ENCODE results near the gene TRIM15. TPM values are rescaled to one million over a fixed set of nuclear protein-coding genes. Genes with fewer than 3 reads are reported as not detected.
"Not testable (repeated sequence)": the region's sequence is repeated elsewhere in the genome, so short reads cannot be mapped to it uniquely, and the experiment has no call there.

TRIM15 gene
- polyA plus RNA-seq, 6 donors from 2014 or later = not detected

DNA sequence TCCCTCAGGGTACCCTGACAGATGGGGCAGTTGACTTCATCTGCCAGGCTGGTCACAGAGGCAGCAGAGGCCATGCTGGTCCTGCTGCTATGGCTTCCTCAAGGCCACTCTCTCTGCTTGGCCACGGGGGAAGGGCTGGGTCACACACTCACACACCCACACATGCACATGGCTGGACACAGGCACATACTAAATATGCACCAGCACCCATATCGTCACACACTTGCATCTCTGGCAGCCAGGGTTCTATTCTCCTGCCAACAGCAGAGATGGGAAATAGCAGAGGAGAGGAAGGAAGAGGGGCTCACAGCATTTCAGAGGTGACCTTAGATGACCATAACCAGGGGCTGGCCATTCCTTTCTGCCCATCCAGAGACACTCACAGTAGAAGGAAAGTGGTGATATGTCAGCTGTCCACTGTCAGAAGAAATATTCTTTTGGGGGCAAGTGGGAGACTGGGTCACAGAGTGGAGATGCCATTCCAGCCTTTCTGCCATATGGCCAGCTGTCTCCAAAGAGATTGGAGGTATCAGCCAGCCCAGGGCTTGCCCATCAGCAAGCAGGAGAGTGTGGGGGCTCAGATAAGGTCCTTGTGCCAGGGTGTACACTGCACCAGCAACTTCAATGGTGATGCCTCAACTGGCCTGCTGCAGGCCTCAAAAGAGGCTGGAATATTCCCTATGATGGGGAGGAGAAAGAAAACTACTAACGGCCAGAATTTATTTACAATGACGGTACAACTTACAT, 2.4 kb upstream of the TRIM15 start, which contains the start of gene TRIM10:
TRIM10 (minus strand) TSS at position 427 of the 747 bp plus-strand sequence; CDS start at position 74, 353 bp downstream.
- Mint-ChIP-seq H3K36me3 (no peaks in the 10 kb centered on the region), H3K9me3 (peaks cover 0 to 8% (median 0%) of the 10 kb centered on the region in 7 donors), H3K4me1 (peaks cover 0 to 6% (median 2%) of the 10 kb centered on the region in 3 donors), H3K27ac (peak within 1 kb of the TSS in 1 of 6 donors; percentile 37), H3K27me3 (peaks cover 32 to 47% (median 46%) of the 10 kb centered on the region in 3 donors), H3K4me3 (no peak within 1 kb of the TSS)
- DNase-seq (no peak), ATAC-seq (ENCODE audit: low read depth in 2 of 2) (no peak)

GRCh38 chr6:30162265-30163089, 869 bp upstream of the TRIM15 start:
- no peak for ATAC-seq (ENCODE audit: low read depth in 2 of 2)
- peak overlapping the region in 1 of 6 donors; percentile 41 for H3K27ac Mint-ChIP-seq
- DNase-seq = no peak
- H3K9me3 Mint-ChIP-seq = peaks cover 0 to 8% (median 0%) of the 10 kb centered on the region in 7 donors
- peaks cover 0 to 6% (median 2%) of the 10 kb centered on the region in 3 donors for H3K4me1 Mint-ChIP-seq
- H3K27me3 Mint-ChIP-seq = peaks cover 27 to 54% (median 53%) of the 10 kb centered on the region in 3 donors
- no peaks in the 10 kb centered on the region for H3K36me3 Mint-ChIP-seq
- no peak overlapping the region for H3K4me3 Mint-ChIP-seq

- H3K9me3 Mint-ChIP-seq = peaks cover 0 to 8% (median 0%) of the 10 kb centered on the region in 7 donors
- peak overlapping the region in 1 of 8 donors; percentile 12 for H3K4me3 Mint-ChIP-seq
- ATAC-seq (ENCODE audit: low read depth in 2 of 2) (no peak), DNase-seq (no peak)
- H3K27me3 Mint-ChIP-seq = peaks cover 41 to 62% (median 60%) of the 10 kb centered on the region in 3 donors
- no peaks in the 10 kb centered on the region for H3K36me3 Mint-ChIP-seq
- no peak overlapping the region for H3K27ac Mint-ChIP-seq
- H3K4me1 Mint-ChIP-seq = no peaks in the 10 kb centered on the region
Observed at GRCh38 chr6:30163918-30164654, 740 bp downstream of the TRIM15 start.

- Mint-ChIP-seq H3K27me3 (peaks cover 41 to 65% (median 59%) of the 10 kb centered on the region in 3 donors), H3K4me1 (no peaks in the 10 kb centered on the region), H3K4me3 (no peak overlapping the region), H3K36me3 (no peaks in the 10 kb centered on the region), H3K9me3 (peaks cover 0 to 8% (median 0%) of the 10 kb centered on the region in 7 donors), H3K27ac (no peak overlapping the region)
- DNase-seq (no peak), ATAC-seq (ENCODE audit: low read depth in 2 of 2) (no peak)
Observed at GRCh38 chr6:30164714-30165113, 1.4 kb downstream of the TRIM15 start.

GRCh38 chr6:30165238-30165637, 1.9 kb downstream of the TRIM15 start:
- H3K4me3 Mint-ChIP-seq; H3K27ac Mint-ChIP-seq; H3K36me3 Mint-ChIP-seq; DNase-seq; ATAC-seq (ENCODE audit: low read depth in 2 of 2); H3K4me1 Mint-ChIP-seq; H3K9me3 Mint-ChIP-seq: not testable (repeated sequence)
- H3K27me3 Mint-ChIP-seq = peaks cover 47 to 65% (median 59%) of the 10 kb centered on the region in 3 donors

DNA sequence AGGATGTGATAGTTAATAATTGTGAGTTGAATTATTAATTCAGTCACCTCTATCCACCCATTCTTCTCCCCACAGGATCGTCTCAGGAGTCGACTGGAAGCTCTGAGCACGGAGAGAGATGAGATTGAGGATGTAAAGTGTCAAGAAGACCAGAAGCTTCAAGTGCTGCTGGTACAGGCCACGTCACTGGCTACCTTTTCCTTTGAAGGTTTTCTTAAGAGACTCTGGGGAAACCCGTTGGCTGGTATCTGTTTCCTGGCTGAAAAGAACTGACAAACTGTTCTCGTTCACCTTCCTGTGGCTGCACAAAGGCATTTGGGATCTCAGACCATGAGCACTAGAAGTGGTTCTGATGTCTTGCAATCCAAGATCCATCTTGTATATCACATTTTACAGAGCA, 3.8 kb downstream of the TRIM15 start:
- no peaks in the 10 kb centered on the region for H3K36me3 Mint-ChIP-seq
- H3K9me3 Mint-ChIP-seq = peaks cover 0 to 8% (median 0%) of the 10 kb centered on the region in 7 donors
- H3K4me1 Mint-ChIP-seq = peaks cover 3 to 13% (median 6%) of the 10 kb centered on the region in 3 donors
- H3K27me3 Mint-ChIP-seq = peaks cover 56 to 74% (median 69%) of the 10 kb centered on the region in 3 donors
- H3K4me3 Mint-ChIP-seq = no peak overlapping the region
- DNase-seq = no peak
- no peak overlapping the region for H3K27ac Mint-ChIP-seq
- no peak for ATAC-seq (ENCODE audit: low read depth in 2 of 2)

GRCh38 chr6:30168741-30169140, 5.4 kb downstream of the TRIM15 start:
- H3K4me3 Mint-ChIP-seq = no peak overlapping the region
- H3K27me3 Mint-ChIP-seq = peaks cover 61 to 85% (median 81%) of the 10 kb centered on the region in 3 donors
- H3K36me3 Mint-ChIP-seq = no peaks in the 10 kb centered on the region
- no peak overlapping the region for H3K27ac Mint-ChIP-seq
- peaks cover 3 to 13% (median 10%) of the 10 kb centered on the region in 3 donors for H3K4me1 Mint-ChIP-seq
- peaks cover 0 to 8% (median 0%) of the 10 kb centered on the region in 7 donors for H3K9me3 Mint-ChIP-seq
- DNase-seq (no peak), ATAC-seq (ENCODE audit: low read depth in 2 of 2) (no peak)

GRCh38 chr6:30169658-30170614, 6.6 kb downstream of the TRIM15 start:
- Mint-ChIP-seq H3K27ac (no peak overlapping the region), H3K27me3 (peaks cover 56 to 79% (median 69%) of the 10 kb centered on the region in 3 donors)

DNA sequence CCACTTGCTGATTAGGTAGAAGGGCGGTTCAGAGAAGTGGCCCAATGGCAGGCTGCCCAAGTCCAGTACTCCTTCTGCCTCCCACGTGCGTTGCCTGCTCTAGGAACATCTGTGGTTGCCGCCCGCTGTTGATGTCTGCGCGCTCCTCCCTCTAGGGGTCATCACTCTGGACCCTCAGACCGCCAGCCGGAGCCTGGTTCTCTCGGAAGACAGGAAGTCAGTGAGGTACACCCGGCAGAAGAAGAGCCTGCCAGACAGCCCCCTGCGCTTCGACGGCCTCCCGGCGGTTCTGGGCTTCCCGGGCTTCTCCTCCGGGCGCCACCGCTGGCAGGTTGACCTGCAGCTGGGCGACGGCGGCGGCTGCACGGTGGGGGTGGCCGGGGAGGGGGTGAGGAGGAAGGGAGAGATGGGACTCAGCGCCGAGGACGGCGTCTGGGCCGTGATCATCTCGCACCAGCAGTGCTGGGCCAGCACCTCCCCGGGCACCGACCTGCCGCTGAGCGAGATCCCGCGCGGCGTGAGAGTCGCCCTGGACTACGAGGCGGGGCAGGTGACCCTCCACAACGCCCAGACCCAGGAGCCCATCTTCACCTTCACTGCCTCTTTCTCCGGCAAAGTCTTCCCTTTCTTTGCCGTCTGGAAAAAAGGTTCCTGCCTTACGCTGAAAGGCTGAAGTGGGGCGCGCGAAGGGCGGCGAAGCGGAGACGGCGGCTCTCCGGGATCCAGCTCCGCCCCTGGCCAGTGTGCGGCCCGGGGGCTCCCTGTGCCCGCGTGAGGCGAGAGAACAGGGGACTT, 8.5 kb downstream of the TRIM15 start:
- Mint-ChIP-seq H3K36me3 (no peaks in the 10 kb centered on the region), H3K27me3 (peaks cover 62 to 81% (median 74%) of the 10 kb centered on the region in 3 donors), H3K9me3 (no peaks in the 10 kb centered on the region), H3K4me1 (peaks cover 3 to 13% (median 10%) of the 10 kb centered on the region in 3 donors), H3K4me3 (peak overlapping the region in 6 of 8 donors; percentile 64 to 83 (median 72)), H3K27ac (peak overlapping the region in 2 of 6 donors; percentile 28 to 61)
- DNase-seq = peak; percentile 7
- ATAC-seq (ENCODE audit: low read depth in 2 of 2) = peak; percentile 42 to 55

More at GRCh38 chr6:30169658-30170614, 6.6 kb downstream of the TRIM15 start:
- Mint-ChIP-seq H3K4me1 (peaks cover 3 to 13% (median 10%) of the 10 kb centered on the region in 3 donors), H3K9me3 (peaks cover 0 to 7% (median 0%) of the 10 kb centered on the region in 7 donors), H3K36me3 (no peaks in the 10 kb centered on the region), H3K4me3 (peak overlapping the region in 1 of 8 donors; percentile 7)
- ATAC-seq (ENCODE audit: low read depth in 2 of 2) (peak; percentile 76 to 83), DNase-seq (peak; percentile 21)

GRCh38 chr6:30172681-30173080, 9.3 kb downstream of the TRIM15 start:
- Mint-ChIP-seq H3K36me3 (no peaks in the 10 kb centered on the region), H3K4me3 (peak overlapping the region in 6 of 8 donors; percentile 33 to 70 (median 50)), H3K9me3 (no peaks in the 10 kb centered on the region), H3K27ac (peak overlapping the region in 2 of 6 donors; percentile 39 to 83), H3K27me3 (peaks cover 69 to 86% (median 75%) of the 10 kb centered on the region in 3 donors), H3K4me1 (peaks cover 3 to 13% (median 10%) of the 10 kb centered on the region in 3 donors)
- ATAC-seq (ENCODE audit: low read depth in 2 of 2) (no peak), DNase-seq (no peak)

DNA sequence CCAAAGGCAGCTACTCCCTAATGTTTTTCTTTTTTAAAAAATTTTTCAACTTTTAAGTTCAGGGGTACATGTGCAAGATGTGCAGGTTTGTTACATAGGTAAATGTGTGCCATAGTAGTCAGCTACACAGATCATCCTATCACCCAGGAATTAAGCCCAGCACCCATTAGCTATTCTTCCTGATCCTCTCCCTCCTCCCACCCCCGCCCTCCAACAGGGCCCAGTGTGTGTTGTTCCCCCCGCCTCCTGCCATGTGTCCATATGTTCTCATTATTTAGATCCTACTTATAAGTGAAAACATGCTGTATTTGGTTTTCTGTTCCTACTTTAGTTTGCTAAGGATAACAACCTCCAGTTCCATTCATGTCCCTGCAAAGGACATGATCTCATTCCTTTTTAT, 12.4 kb downstream of the TRIM15 start:
- Mint-ChIP-seq H3K36me3 (peaks cover 0 to 9% of the 10 kb centered on the region in 2 donors), H3K4me3 (no peak overlapping the region), H3K9me3 (peaks cover 0 to 16% (median 12%) of the 10 kb centered on the region in 7 donors), H3K27me3 (peaks cover 50 to 76% (median 65%) of the 10 kb centered on the region in 3 donors), H3K27ac (no peak overlapping the region), H3K4me1 (peaks cover 3 to 10% (median 8%) of the 10 kb centered on the region in 3 donors)
- no peak for ATAC-seq (ENCODE audit: low read depth in 2 of 2)
- no peak for DNase-seq

All from naive B cell (primary cell).